GM21528 (cell line): ENCODE measurements around the gene ADAM23.

Experiments used
- ATAC-seq: cut with Tn5 transposase; IDR thresholded peaks from one replicate; pipeline ENCODE4 v1.9.1; 2021; ENCODE audit warnings: mild to moderate bottlenecking, moderate library complexity; ENCODE audit not compliant: unreplicated experiment, low FRiP score

Gene ADAM23

DNA sequence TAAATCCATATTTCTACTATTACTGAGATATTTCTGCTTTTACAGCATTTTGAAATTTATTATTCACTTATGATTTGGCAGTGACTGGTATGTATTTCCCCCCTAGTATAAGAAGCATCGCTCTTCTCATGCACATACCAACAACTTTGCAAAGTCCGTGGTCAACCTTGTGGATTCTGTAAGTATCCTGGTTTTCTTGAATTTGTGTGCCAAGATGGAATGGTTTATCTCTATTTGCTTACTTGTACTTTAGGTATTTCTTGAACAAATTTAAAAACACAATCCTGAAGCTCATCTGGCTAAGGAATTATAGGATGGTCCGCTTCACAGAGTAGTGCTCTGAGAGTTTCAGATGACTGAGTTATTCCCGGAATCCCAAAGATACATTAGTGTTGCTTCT, 114.0 kb downstream of the ADAM23 start:
- ATAC-seq, result no peak

DNA sequence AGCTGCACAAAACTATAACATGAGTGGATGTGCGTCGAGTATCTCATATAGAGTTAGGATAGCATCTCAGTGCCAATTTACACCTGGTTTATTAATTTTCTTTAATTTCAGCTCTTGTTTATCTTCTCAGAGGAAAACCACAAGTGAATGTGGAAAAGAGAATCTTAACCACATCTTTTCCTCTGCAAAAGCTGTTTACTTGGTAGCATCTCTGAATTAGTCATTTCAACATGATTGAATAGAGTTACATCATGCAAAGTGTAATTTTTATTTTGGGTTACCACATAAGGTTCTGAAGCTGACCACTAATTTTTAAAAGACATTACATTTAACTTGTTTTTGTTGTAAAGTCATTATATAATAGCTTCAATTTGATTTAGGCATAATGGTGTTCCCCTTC, 115.2 kb downstream of the ADAM23 start:
- no peak for ATAC-seq

DNA sequence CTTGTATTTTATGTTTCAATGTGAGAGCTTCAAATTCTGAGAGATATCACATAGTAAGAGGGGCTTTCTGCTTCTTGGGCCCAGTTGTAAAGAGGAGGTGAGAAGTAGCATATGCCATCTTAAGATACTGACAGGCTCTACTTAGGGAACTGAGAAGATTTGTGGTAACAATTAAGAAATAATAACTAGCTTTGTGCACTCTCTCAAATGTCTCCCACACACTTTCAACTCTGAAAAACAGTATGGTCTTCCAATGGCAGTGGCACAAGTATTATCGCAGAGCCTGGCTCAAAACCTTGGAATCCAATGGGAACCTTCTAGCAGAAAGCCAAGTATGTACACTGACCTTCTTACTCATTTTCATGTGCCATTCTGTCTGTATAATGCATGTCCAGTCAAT, 118.6 kb downstream of the ADAM23 start:
- ATAC-seq, result no peak

DNA sequence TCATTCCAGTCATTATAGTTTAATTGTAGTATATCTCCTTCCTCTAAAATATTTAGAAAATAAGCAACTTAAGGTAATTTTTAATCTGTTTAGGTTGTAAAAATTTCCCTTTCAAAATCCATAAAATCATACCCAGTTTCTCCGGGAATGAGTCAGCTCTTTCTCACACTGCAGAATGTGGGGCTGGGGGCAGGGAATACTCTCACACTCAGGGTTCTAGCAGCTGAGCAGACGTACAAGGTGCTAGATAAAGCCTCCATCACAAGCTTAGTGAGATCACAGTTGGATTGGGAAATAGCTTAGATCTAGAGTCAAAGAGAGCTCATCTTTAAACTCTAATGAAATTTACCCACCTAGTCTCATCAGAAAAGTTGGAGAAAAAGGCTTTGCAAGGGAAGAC, 119.0 kb downstream of the ADAM23 start:
- ATAC-seq, result no peak

DNA sequence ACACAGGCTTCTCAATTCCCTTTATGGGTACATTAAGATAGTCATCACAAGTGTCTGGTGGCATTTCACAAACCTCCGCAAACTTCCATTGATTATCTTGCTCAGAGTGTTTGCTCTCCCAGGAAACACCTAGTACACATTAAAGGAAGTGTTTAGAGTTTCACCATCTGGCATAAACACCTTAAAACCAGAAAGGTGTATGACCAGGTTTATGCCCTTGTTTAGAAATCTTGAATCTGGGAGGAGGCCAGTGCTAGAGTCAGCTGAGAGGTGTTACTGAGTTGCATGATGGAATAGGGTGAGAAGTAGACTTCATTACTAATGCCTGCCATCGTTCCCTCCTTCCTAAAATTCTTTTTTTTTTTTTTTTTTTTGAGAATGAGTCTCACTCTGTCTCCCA, 120.0 kb downstream of the ADAM23 start:
- no peak for ATAC-seq

DNA sequence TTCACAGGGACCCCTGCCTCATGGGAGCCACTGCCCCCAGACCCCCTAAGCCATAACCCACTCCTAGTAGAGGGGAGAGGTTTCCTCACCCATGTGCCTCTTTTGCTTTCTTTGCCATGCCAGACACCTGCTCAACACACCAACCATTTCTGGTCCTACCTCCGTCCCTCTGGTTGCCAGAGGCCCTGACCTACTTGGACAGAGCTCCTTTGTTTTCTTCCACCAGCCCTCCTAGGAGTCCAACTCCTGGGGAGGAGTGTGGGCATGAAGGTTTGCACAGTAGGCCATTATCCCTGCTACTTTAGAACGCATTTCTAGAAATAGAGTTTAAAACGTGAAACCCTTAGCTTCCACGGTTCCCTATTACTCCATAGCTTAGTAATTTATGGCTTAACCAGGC, 122.3 kb downstream of the ADAM23 start:
- ATAC-seq, result no peak

DNA sequence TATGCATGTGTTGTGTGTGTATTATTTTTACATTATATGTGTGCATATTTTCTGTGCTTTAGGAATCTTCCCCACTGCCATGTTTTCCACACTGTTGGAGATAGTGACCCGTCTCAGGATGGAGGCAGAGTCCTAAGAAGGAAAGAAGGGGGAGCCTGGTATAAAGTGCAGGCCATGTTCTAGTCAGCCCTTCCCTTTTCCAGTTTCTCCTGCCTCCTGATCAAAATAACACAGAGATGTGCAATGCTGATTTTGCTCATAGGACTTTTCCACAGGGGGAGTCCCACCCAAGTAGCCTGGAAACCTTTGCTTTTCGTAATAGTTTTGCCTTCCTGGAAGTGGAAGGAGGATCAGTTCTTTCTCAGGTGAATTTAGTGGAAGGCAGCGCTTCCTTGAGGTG, 126.1 kb downstream of the ADAM23 start:
- no peak for ATAC-seq

DNA sequence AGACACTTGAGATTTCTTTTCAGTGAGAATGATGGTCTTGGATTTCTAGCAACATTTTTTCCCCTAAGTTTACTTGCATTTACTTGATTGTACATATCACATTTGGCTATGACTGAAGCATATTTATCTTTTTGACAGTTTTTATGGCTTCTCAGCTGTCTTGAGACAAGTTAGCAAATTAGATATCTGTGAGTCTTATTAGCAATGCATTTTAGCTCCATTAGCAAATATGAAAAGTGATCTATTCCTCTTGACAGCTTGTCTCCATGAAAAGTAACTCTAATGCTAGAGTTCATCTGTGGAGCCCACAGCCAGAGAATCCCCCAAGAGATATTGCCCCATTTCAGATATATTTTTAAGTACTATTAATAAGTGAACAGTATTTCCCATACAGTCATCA, 126.9 kb downstream of the ADAM23 start:
- no peak for ATAC-seq

DNA sequence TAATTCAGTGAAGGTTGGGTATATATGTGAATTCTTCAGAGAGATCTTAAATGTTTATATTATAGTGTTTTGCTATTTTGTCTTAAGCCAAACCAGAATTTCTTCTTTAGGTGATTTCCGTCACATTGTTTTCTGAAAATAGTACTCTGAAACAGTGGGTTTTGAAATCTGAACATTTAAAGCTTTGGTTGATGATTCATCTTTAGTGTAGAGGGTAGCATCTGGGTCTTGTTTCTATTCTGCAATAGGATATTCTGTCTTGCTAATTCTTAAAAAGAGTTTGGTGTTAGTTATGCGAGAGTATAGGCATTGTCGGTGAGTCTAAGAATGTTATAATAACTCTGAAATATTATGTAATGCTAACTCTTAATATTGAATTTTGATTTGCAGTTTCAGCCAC, 129.4 kb downstream of the ADAM23 start:
- ATAC-seq, result no peak

DNA sequence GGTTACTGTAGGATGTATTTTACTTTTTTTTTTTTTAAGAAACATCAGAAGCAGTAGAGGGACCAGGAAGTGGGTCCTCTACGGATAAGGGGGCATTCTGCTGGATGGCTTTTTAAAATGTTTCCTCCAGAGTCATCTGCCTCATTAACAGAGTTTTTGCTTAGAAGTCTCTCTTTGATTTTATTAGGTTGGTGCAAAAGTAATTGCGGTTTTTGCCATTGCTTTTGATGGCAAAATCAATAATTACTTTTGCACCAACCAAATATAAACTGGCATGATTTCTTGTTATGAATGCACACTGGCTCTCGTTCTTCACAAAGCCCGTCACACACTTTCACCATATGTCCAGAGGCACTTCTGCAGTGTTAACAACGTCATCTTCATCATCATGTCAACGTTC, 130.5 kb downstream of the ADAM23 start:
- no peak for ATAC-seq

DNA sequence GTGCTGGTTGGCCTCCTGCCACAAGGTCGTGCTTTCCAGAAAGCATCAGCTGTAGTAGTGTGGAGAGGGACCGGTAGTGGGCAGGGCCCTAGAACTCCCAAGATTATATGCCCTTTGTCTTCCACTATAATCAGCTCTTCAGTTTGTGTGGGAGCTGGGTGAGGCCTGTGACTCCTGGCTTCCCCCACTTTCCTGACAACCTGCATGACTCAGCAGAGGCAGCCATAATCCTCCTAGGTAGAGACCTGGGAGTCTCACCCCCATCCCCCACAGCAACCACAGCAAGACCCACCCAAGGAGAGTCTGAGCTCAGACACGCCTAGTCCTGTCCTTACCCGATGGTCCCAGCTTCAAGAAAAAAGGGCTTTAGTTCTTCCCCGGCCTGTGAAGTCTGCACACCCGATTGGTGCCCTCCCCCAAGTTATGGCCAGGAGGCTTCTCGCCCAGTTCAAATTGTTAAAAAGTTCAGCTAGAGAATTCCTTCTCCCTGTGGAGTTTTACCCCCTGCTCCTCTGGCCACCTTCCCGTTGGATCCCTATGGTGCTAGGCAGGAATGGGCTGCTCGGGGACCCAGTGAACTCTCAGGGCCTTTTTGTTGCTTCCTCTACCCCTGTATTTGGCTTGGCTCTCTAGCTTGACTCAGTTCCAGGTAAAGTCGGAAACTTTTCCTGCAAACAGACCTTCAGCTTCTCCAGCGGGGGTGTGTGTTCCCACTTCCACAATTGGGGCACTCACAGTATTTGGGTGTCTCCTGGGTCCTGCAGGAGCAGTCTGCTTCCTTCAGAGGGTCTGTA, 141.2 kb downstream of the ADAM23 start:
- no peak for ATAC-seq

DNA sequence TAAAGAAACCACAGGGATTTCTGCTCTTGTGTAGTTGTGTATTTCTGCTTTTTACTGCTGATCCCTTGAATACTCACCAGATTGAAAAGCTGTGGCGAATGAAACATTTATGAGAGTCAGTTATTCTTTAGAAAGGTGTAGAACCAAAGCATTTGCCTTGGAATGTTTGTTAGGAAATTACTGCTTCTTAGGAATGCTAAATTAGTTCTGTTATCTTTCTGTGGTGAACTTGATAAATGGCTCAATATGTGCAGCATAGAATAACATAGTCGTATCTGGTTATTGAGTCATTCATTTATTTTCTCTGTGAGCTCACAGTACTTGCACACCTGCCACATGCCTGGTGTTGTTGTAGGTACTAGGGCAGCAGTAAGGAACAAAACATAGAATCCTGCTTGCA, 142.0 kb downstream of the ADAM23 start:
- no peak for ATAC-seq

DNA sequence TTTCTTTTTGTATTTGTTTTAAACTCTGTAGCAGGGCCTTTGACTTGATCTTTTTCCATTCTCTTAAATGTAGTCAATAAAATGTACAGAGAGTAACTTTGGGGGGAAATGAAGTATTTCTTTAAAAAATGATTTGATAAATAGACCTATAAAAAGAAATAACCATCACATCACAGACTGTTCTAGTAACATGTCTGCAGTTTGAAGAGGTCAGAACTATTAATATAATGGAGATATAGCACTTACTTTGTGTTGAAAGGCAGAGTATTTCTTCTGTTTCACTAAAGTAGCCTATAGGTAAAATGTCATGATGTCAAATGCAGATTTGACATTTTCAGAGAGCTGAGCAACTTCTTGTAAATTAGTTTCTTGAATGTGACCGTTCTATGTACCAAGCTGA, 143.3 kb downstream of the ADAM23 start:
- ATAC-seq, result no peak

DNA sequence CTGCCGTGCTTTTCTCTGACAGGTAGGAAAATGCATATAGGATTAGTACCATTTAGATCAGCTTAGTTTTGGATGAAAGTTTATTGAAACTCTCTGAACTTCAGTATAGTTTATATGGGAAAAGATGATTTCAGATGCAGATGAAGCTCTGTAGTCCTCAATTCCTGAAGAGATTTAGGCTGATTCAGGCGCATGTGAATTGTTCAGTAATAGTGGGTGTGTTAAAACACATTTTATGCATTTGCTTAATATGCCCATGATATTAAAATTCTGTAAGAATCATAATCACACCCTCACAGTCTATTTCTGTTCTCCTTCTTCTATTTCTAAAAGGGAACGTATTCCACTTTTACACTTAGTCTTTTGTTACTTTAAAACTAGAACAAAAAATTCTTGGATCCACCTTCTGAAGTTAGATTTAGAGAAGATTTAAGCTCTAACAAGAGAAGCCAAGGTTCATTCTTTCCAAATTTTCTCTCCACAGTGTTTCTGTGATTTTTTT, 154.4 kb downstream of the ADAM23 start:
- ATAC-seq, result no peak

DNA sequence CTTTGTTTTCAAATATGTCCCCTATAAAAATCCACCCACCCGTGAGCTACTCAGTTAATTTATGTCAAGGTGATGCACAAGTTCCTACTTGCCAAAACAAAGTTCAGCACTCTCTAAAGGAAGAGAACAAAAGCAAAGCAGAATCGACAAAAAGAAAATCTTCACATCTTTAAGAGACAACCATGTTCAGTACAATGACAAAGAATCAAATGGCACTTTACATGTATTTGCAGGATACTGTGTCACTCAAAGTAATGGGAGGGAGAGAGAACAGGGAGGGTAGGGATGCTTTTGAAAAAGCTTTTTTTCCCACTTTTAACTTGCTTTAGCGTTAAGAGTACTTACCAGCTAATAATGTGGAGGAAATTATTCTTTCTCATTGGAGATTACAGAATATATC, 159.9 kb downstream of the ADAM23 start:
- no peak for ATAC-seq

DNA sequence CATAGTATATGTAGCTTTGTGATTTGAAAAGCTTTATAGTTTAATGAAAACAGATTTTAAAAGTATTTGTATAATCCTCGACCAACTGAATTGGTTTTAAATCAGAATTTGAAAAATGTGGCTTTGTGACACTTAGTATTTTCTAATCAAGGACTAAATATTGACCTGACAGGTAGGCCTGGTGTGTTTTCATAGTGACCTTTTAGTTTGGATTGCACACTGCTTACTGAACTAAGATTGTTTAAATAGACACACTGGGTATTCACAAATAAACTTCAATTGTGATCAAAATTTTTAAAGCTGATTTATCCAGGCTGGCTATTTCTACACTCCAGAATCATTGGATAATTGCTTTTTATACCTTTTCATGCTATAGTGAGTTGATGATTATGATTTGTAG, 167.1 kb downstream of the ADAM23 start:
- no peak for ATAC-seq

DNA sequence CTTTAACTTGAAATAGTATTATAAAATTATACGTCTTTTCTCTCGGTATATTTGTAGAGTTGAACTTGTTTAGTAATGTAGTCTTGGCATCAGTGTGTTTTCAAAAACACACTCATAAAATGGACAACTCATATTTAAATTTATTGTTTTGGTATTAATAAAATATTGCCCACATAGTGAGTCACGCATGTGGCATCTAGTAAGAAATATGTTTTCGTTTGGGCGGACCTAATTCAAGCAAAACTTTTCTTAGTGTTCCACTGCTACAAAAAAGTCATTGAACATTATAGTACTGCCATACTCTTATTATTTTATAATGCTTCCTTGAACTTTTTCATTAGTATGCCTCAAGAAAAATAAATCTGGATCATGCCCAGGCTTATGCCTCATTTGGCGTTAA, 167.9 kb downstream of the ADAM23 start:
- no peak for ATAC-seq

DNA sequence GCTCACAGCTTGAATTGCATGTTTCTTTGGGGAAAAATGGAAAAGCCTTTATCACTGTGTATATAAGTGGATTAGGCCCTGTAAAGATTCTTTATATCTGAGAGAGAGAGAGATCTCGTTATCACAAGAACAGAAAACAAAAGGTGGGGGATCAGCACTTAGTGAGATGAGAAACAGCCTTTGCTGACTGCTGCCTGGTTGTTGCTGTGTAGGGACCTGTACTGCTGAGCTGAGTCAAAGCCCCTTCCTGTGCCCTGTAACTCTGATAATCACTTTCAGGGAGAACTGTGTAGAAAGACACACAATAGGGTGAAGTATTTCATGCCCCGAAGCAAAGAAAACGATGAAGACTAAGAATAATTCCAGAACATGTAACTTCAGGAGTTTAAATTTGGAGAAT, 168.4 kb downstream of the ADAM23 start:
- no peak for ATAC-seq

DNA sequence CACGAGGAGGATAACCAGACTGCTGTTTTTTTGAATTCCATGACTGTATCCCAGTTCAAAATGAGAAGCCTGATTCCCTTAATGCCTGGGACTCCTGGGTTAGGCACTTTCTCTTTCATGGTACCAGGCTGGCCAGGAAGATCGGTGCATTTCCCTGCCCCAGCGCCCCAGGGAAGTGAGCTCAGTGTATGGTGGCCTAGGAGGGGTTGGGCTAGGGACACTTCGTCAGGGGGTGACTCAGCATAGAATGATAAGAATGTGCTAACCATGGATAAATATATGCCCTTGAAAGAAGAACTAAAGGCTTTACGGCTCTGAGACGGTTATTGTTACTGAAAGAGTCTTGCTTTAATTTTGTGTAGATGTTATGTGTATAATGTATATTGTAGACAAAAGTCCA, 171.5 kb downstream of the ADAM23 start:
- no peak for ATAC-seq

DNA sequence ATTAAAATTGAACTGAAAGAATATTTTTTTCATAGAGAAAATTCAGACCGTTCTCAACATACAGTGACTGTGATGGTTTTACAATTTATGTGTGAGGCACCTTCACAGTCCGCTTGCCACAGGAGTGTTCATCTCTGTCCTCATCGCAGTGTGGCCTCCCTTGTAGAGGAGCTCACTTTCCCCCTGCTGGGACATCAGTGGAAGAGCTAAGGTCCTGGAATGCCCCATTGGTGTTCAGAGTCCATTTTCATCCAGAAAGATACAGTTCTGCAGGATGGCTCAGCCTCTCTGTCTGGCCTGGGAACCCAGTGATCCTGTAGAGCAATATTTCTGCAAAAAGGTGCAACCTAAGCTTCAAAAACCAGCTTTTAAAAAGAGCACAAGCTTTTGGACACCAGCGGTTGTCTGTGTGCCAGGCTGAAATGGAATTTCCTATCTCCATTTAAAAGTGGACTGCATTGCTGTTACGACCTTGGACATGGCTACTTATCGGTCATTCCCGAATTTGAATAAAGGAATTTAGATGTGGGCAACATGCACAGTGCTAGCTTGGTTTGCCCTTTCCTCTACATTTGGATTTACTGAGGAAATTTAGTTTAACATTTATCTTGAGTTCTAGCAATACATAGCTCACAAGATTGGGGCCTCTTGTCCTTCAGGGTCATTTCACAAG, 172.2 kb downstream of the ADAM23 start:
- ATAC-seq, result no peak

DNA sequence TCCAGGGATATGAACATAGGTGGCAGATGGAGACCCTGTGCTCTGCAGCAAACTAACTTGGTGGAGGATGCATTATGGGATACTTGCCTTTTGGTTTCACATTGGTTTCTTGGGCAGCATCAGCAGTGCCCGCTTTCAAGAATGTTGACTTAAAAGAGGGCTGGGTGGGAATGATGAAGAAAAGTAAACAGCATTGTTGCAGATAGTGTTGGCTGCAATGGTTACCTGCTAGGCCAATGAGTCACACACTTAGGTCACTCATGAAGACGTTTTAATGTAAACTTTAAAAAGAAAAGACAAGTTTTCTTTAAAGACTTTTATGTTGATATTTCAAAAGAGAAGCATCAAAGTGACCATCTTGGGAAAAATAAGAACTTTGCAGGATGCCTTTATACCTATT, 172.8 kb downstream of the ADAM23 start:
- no peak for ATAC-seq

DNA sequence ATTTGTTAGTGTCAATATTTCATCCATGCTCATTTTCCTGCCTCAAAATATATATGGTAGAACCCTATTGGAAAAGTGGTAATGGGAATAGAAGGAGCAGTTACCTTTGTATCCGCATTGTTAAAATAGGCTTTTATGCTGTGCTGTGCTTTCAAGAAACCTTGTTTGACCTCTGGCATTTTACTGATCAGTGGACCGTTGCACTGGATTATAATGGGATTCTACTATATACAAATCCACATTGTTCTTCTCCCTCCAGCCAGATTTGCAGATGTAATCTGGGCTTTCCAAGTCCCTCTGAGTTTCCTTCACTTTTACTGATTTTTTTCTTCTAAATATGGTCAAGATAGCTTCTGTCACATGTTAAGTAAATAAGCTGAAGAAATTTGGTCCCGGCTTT, 175.7 kb downstream of the ADAM23 start:
- no peak for ATAC-seq
